Chondrocyte (in vitro differentiated cells): Measurements from ENCODE around the gene OTUD1. TPM values are rescaled to one million over a fixed set of nuclear protein-coding genes. Genes with fewer than 3 reads are reported as not detected.
A peak's percentile ranks its signal among the peaks of the same experiment; 100 is the strongest.

Source experiments
- DNase-seq: peaks from one replicate; pipeline ENCODE4 v3.0.0; 2021; ENCODE audit warnings: mixed read lengths, low spot score
- H3K27ac Mint-ChIP-seq: one replicate; pipeline ENCODE4 v1.8.0; 2021; ENCODE audit warnings: mild to moderate bottlenecking, moderate library complexity, mixed read lengths; ENCODE audit not compliant: unreplicated experiment
- H3K27me3 Mint-ChIP-seq: 2 replicates; pipeline ENCODE4 v1.8.0; 2021; ENCODE audit warnings: low read depth, mixed read lengths
- H3K36me3 Mint-ChIP-seq: 2 replicates; pipeline ENCODE4 v1.8.0; 2021; ENCODE audit warnings: low read depth, mixed read lengths
- H3K4me1 Mint-ChIP-seq: 2 replicates; pipeline ENCODE4 v1.8.0; 2021; ENCODE audit warnings: low read depth, mild to moderate bottlenecking, mixed read lengths
- H3K4me3 Mint-ChIP-seq: one replicate; pipeline ENCODE4 v1.8.0; 2021; ENCODE audit warnings: mild to moderate bottlenecking, moderate library complexity, mixed read lengths; ENCODE audit not compliant: unreplicated experiment
- H3K9me3 Mint-ChIP-seq: 2 replicates; pipeline ENCODE4 v1.8.0; 2021; ENCODE audit warnings: low read depth, mixed read lengths
- total RNA-seq: library from RNA; stranded (reverse); gene quantifications from 3 replicates; pipeline ENCODE4 v1.2.1, GENCODE V29; 2021
- TF ChIP-seq, protein P1 (sequence below): fragments of 200-600 bp; sonication (generic); IDR thresholded peaks from 2 replicates; pipeline ENCODE4 v1.5.0; 2021; ENCODE audit warnings: antibody characterized with exemption, mild to moderate bottlenecking, moderate library complexity

OTUD1 gene
- total RNA-seq, 1 donor from 2014 or later: 11.3 TPM

DNA sequence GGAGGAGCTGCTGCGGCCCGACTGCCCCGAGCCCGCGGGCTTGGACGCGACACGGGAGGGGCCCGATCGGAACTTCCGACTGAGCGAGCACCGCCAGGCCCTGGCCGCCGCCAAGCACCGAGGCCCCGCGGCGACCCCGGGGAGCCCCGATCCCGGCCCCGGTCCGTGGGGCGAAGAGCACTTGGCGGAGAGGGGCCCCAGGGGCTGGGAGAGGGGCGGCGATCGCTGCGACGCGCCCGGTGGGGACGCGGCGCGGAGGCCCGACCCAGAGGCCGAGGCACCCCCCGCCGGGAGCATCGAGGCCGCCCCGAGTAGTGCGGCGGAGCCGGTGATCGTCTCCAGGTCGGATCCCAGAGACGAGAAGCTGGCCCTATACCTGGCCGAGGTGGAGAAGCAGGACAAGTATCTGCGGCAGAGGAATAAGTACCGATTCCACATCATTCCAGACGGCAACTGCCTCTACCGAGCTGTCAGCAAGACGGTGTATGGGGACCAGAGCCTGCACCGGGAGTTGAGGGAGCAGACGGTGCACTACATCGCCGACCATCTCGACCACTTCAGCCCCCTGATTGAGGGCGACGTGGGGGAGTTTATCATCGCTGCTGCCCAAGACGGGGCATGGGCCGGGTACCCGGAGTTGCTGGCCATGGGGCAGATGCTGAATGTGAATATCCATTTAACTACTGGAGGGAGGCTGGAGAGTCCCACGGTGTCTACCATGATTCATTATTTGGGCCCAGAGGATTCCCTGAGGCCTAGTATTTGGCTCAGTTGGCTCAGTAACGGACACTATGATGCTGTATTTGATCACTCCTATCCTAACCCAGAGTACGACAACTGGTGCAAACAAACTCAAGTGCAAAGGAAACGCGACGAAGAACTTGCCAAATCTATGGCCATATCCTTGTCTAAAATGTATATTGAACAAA is 1.4 kb downstream of the OTUD1 start:
- no peaks in the 10 kb centered on the region for H3K9me3 Mint-ChIP-seq
- H3K4me3 Mint-ChIP-seq: peak overlapping the region; percentile 85
- H3K36me3 Mint-ChIP-seq: no peaks in the 10 kb centered on the region
- H3K4me1 Mint-ChIP-seq: peaks cover 36% of the 10 kb centered on the region
- peak overlapping the region; percentile 76 for H3K27ac Mint-ChIP-seq
- DNase-seq: no peak
- H3K27me3 Mint-ChIP-seq: no peaks in the 10 kb centered on the region
- TF ChIP-seq, protein P1, sequence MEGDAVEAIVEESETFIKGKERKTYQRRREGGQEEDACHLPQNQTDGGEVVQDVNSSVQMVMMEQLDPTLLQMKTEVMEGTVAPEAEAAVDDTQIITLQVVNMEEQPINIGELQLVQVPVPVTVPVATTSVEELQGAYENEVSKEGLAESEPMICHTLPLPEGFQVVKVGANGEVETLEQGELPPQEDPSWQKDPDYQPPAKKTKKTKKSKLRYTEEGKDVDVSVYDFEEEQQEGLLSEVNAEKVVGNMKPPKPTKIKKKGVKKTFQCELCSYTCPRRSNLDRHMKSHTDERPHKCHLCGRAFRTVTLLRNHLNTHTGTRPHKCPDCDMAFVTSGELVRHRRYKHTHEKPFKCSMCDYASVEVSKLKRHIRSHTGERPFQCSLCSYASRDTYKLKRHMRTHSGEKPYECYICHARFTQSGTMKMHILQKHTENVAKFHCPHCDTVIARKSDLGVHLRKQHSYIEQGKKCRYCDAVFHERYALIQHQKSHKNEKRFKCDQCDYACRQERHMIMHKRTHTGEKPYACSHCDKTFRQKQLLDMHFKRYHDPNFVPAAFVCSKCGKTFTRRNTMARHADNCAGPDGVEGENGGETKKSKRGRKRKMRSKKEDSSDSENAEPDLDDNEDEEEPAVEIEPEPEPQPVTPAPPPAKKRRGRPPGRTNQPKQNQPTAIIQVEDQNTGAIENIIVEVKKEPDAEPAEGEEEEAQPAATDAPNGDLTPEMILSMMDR: no peak

GRCh38 chr10:23441251-23441650 is 2.4 kb downstream of the OTUD1 start:
- H3K27me3 Mint-ChIP-seq: no peaks in the 10 kb centered on the region
- peaks cover 36% of the 10 kb centered on the region for H3K4me1 Mint-ChIP-seq
- H3K9me3 Mint-ChIP-seq: no peaks in the 10 kb centered on the region
- TF ChIP-seq, protein P1: no peak
- DNase-seq: no peak
- H3K4me3 Mint-ChIP-seq: peak overlapping the region; percentile 85
- no peaks in the 10 kb centered on the region for H3K36me3 Mint-ChIP-seq
- H3K27ac Mint-ChIP-seq: peak overlapping the region; percentile 14

GRCh38 chr10:23442936-23443335 is 4.1 kb downstream of the OTUD1 start:
- H3K27ac Mint-ChIP-seq: no peak overlapping the region
- H3K9me3 Mint-ChIP-seq: no peaks in the 10 kb centered on the region
- peaks cover 35% of the 10 kb centered on the region for H3K4me1 Mint-ChIP-seq
- no peak for DNase-seq
- no peaks in the 10 kb centered on the region for H3K36me3 Mint-ChIP-seq
- TF ChIP-seq, protein P1: no peak
- peak overlapping the region; percentile 2 for H3K4me3 Mint-ChIP-seq
- no peaks in the 10 kb centered on the region for H3K27me3 Mint-ChIP-seq

GRCh38 chr10:23445591-23445990 is 6.7 kb downstream of the OTUD1 start:
- no peak overlapping the region for H3K27ac Mint-ChIP-seq
- H3K36me3 Mint-ChIP-seq: no peaks in the 10 kb centered on the region
- peaks cover 34% of the 10 kb centered on the region for H3K4me1 Mint-ChIP-seq
- TF ChIP-seq, protein P1: no peak
- H3K27me3 Mint-ChIP-seq: no peaks in the 10 kb centered on the region
- H3K9me3 Mint-ChIP-seq: no peaks in the 10 kb centered on the region
- H3K4me3 Mint-ChIP-seq: no peak overlapping the region
- no peak for DNase-seq

DNA sequence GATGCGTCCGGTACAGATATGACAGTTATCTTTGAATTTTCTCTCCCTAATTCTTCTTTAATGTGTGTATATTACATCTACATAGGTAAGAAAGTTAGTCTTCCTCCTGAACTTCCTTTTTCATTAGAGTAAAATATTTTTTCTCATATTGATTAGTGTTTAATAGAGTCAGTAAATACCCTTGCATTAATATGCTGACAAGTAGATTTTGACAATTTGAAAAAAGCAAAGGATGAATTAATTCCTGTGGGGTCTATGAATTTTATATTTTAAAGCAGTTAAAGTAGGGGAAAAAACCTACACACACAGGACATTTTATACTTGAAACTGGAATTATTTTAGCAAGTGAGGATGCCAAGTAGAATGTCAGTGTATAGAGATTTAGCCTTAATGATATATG is 9.4 kb downstream of the OTUD1 start:
- TF ChIP-seq, protein P1: no peak
- H3K27me3 Mint-ChIP-seq: no peaks in the 10 kb centered on the region
- H3K27ac Mint-ChIP-seq: no peak overlapping the region
- no peak for DNase-seq
- no peak overlapping the region for H3K4me3 Mint-ChIP-seq
- no peaks in the 10 kb centered on the region for H3K9me3 Mint-ChIP-seq
- peaks cover 12% of the 10 kb centered on the region for H3K4me1 Mint-ChIP-seq
- no peaks in the 10 kb centered on the region for H3K36me3 Mint-ChIP-seq
